ENCODE results near the gene SNX6.

- TF ChIP-seq TARDBP (IDR thresholded peaks at IDR 0.05): no peak
- TF ChIP-seq ARNT (IDR thresholded peaks at IDR 0.05): no peak
- TF ChIP-seq ELF4 (IDR thresholded peaks at IDR 0.05): no peak
Measured at GRCh38 chr14:34678735-34679134, 48.8 kb upstream of the SNX6 start.
